NCI-H2196 treated with DMSO at 0.1 percent for 48 hours (cell line): ENCODE measurements around the gene PROK1.

Source experiments
- DNase-seq: peaks from one replicate; lab custom pipeline; 2025; ENCODE audit not compliant: unreplicated experiment; lab: John Stamatoyannopoulos, UW

The PROK1 gene

GRCh38 chr1:110487726-110488125 is 36.8 kb downstream of the PROK1 start:
- no peak for DNase-seq

DNA sequence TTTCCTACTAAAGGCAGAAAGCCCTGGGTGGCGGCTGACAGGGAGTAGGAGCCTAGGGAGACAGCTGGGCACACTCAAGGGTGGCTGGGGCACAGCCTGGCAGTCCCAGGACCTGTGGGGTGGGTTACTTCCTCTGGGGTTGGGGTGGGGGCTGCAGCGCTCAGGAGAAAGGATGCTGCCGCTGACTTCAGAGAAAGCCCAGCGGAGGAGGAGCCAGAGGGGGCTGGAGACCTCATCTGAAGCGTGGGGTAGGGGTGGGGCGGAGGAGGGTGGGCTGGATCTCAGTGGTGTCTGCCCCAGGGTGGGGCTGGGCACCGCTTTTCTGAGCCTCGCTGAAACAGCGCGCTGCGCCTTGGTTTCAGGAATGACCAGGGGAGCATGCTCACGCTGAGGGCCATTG is 37.2 kb downstream of the PROK1 start:
- DNase-seq, result no peak

DNA sequence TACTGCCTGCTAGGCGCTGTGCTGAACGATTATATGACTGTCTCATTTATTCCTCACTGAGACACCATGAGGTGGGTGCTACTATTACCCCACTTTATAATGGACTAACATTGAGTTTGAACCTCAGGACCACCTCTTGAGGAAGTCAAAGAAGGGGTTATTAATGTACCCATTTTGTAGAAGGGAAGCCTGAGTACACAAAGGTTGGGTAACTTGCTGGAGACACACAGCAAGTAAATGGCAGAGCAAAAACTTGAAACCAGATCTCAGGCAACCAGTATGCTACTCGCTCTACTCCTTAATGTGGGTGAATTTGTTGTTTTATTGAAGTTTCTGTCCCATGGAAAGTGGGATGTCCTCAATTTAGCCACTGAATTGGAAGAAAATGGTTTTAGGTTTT is 37.9 kb downstream of the PROK1 start:
- no peak for DNase-seq

DNA sequence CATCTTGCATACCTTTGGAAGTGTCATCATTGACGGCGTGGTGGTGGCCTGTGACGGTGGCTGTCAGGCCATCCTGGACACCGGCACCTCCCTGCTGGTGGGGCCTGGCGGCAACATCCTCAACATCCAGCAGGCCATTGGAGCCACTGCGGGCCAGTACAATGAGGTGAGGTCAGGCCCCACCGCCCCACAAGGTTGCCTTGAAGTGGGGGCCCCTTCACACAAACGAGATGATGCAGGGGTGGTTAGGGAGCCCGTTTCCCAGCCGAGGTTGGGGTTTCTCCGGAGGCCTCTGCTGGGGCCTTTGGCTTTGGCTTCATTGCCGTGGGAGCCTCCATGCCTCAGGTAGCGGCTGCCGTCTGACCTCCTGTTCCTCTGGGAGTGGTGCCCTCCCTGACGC is 38.5 kb downstream of the PROK1 start:
- no peak for DNase-seq

GRCh38 chr1:110489973-110490542 is 39.1 kb downstream of the PROK1 start:
- no peak for DNase-seq

- DNase-seq, result no peak
These were observed 40.0 kb downstream of the PROK1 start for GRCh38 chr1:110490791-110491451.

- no peak for DNase-seq
These were observed 41.6 kb downstream of the PROK1 start for GRCh38 chr1:110492573-110492972.

GRCh38 chr1:110493059-110493699 is 42.2 kb downstream of the PROK1 start:
- DNase-seq, result no peak

GRCh38 chr1:110494036-110494435 is 43.1 kb downstream of the PROK1 start:
- no peak for DNase-seq

DNA sequence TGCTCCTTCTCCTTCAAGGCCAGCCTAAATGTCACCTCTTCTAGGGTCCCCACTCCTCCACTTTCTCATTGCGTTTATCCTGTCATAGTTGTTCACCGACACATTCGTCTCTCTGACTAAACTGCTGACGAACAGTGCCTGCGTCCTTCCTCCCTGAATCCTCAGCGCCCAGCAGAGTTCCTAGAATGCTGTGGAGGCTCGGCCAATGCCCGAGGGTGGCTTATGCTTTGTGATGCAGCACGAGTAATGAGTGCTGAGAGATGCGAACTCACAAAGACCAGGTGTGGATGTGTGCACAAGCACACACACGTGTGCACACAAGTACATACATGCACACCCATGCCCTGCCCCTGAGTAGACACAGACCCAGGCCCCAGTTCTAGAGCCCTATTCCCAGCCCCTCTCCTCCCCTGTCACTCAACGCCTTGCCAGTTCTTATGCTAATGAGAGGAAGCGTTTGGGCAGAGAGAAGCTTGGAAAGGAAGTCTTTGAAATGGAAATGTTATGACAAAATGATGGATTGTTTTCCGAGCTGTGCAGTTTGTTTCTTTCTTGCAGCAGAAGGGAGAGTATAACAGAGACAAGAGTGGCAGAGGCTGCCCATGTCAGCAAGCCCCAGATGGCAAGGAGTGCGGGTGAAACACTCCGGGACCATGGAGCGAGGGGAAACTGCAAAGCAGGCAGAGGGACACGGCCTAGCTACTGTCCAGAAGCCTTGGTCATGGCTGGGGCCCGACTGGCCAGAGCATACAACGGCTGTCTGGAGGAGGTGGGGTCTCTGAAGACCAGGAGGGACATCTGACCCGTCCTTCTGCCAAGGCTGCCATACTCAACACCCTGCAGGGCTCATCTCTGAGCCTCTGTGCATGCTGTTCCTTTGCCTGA is 43.8 kb downstream of the PROK1 start:
- DNase-seq, result no peak

GRCh38 chr1:110495926-110496600 is 45.1 kb downstream of the PROK1 start:
- DNase-seq, result peak; percentile 50

DNA sequence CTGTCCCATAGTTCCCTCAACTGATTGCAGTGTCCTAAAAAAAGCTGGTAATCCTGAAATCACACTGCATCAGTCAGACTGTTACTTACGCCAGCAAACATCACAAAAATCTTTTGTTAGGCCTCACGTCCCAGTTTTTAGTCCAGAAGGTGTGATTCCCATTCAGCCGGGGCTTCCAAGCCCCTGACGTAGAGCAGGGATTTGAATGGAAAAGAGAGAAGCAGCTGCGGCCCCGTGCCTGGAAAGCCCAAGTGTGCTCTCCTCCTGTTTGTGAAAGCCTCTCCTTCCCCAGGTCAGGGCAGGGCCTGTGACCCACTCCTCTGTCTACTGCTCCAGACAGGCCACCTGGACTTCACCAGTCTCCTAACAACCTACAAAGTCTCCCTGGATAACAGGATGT is 47.3 kb downstream of the PROK1 start:
- DNase-seq, result no peak

DNA sequence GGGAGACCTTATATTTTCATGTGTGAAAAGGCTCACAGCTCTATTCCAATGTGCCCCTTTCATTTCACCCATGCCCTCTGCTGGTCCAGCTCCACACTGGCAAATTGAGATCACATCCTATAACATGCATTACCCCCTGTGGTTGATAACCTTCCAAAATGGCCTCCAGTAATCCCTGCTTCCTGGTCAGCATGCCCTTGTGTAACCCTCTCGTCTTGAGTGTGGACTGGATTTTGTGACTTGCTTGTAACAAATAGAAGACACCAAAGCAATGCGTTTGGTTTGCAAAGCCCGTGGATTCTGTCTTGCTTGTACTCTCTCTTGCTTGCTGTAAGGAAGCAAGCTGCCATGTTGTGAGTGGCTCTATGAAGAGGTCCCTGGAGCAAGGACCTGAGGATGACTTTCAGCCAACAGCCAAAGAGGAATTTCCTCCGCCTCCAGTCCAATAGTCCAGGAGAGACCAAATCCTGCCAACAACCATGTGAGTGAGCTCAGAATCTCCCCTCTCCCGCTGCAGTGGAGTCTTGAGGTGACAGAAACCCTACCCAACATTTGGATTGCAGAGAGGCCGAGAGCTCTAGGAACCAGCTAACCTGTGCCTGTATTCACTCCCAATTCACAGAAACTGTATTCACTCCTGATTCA is 50.7 kb downstream of the PROK1 start:
- no peak for DNase-seq

DNA sequence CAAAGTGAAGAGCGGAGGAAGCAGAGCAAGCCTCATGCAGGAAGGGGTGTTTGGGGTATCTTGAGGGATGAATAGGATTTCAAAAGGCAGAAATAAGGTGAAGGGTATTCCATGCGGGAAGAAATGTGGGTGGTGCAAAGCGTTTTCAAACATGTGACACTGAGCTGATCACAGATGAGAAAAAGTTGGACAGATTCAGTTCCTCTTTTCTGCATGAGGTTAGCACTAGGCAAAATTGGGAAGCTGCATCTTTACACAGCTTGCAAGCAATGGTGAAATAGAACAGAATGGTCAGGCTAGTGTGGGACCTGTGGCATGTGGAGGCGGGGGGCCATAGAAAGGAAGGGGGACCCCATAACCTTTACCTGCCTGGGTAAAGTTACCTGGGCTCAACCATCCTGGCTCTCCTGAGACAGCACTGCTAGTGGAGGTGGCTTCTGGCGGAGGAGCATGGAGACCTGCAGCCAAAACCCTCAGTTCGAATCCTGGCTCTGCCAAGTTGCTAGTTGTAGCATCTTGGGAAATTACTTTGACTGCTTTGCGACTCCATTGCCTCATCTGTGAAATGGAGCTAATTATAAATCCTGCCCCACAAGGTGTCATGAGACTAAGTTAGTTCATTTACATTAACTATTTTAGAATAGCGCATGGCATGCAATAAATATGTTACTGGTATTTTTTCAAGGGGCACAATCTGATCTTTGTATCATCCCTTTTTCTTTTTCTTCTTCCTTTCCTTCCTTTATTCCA is 51.6 kb downstream of the PROK1 start:
- DNase-seq, result no peak

DNA sequence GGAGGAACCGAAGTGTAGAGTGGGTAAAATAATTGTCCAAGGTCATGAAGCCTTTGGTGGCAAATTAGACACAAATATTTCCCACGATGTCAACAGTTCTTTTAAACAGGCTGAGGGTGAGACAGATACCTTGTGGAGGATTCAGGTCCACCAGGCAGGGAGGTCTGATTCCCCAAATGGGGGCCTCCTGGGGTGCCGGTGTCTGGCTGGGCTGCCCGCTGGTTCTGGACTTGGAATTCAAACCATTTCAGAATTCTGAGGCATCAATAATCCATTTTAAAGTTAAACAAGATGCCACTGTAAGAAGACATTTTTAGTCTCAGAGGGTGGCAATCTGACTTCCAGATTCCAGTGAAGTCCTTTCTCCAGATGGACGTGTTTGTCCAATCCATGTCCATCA is 52.5 kb downstream of the PROK1 start:
- no peak for DNase-seq

GRCh38 chr1:110504226-110504625 is 53.3 kb downstream of the PROK1 start:
- no peak for DNase-seq

DNA sequence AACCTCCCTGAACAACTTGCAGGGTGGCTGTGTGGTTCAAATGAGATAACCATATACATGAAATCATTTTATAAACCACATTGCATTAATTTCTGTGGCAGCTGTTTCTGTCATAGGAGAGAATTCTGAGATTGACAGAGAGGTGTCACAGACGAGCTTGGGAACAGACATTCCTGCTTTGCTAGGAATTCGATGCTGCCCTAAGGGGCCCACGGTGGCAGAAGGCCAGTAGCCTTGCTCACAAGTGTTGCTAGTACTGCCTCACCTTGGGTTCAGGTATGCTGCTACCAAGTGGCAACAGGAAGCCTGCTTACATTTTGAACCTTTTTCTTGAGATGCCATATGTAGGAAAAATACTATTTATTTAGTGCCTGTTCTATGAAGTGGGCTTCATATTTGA is 54.6 kb downstream of the PROK1 start:
- no peak for DNase-seq

DNA sequence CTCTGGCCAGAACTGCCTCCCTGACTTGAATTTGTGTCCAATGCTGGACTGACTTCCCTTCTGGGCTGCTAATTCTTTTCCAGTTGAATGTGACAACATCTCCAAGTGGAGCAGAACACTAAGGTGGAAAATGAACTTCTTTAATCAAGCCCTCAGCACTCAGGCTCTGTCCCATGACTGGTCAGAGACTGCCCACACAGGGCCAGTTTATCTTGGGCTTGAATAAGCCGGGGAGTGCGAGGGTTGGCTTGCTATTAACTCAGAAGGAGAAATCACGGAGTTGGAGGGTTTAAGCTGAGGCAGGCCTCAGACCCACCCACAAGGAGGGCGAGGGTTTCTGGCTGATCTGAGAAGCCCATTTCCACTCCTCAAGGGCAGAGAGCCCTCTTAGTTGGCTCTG is 55.6 kb downstream of the PROK1 start:
- DNase-seq, result no peak
